ENCODE measurements around the gene RAB40A.

- TF ChIP-seq CTCF (IDR thresholded peaks at IDR 0.05; ENCODE audit: insufficient read depth, low read length, poor library complexity, severe bottlenecking) (no peak), EZH2phosphoT487 (conservative IDR thresholded peaks at IDR 0.05; ENCODE audit: low read length) (no peak)
These were observed 38.8 kb downstream of the RAB40A start for GRCh38 chrX:103480526-103480925.
